ENCODE data around the gene SLAMF7. TPM values are rescaled to one million over a fixed set of nuclear protein-coding genes. Genes with fewer than 3 reads are reported as not detected.

The SLAMF7 gene
- total RNA-seq, 3 donors from 2014 or later (not counting 1 experiment from before 2014, with no cell fraction given): 191 to 301 (median 227) TPM

- Mint-ChIP-seq H3K9me3 (no peaks in the 10 kb centered on the region), H3K4me1 (peaks cover 34 to 46% of the 10 kb centered on the region in 2 donors), H3K4me3 (no peak overlapping the region), H3K27ac (no peak overlapping the region), H3K36me3 (peaks cover 5% of the 10 kb centered on the region), H3K27me3 (ENCODE audit: low read depth in 2 of 2) (no peaks in the 10 kb centered on the region)
- Histone ChIP-seq H3K36me3 (ENCODE audit: control insufficient read depth, insufficient read depth, low read length) (peaks cover 14% of the 10 kb centered on the region), H3K9me3 (ENCODE audit: control insufficient read depth, insufficient read depth, low read length) (no peaks in the 10 kb centered on the region), H3K27ac (ENCODE audit: low read length) (peak overlapping the region; percentile 94), H3K4me3 (ENCODE audit: low read length) (peak overlapping the region; percentile 80), H3K4me1 (ENCODE audit: control insufficient read depth, insufficient read depth, low read length) (peaks cover 65% of the 10 kb centered on the region), H3K27me3 (ENCODE audit: control insufficient read depth, insufficient read depth, low read length) (no peaks in the 10 kb centered on the region)
- intact Hi-C loops (cut with micrococcal nuclease): loop anchor here (5.0 kb wide), 1 partner anchor 71 kb away; no protein-coding TSS in a partner anchor
- 29% methylated on average over 4 of the region's 4 CpGs for WGBS (ENCODE audit: insufficient coverage)
- TF ChIP-seq CTCF (IDR thresholded peaks at IDR 0.05): no peak
- ATAC-seq: peak; percentile 11 to 50 (median 16)
- DNase-seq: peak in 1 of 2 donors; percentile 40
Observed at GRCh38 chr1:160708118-160708517, 30.9 kb upstream of the SLAMF7 start.

GRCh38 chr1:160708801-160709200 is 30.2 kb upstream of the SLAMF7 start:
- ATAC-seq (peak; percentile 14 to 45 (median 34)), DNase-seq (peak in 1 of 2 donors; percentile 65)
- TF ChIP-seq CTCF (IDR thresholded peaks at IDR 0.05): no peak
- no peaks in the 10 kb centered on the region for H3K9me3 Mint-ChIP-seq
- no peaks in the 10 kb centered on the region for H3K9me3 ChIP-seq (ENCODE audit: control insufficient read depth, insufficient read depth, low read length)
- H3K27ac Mint-ChIP-seq: no peak overlapping the region
- peaks cover 7% of the 10 kb centered on the region for H3K36me3 ChIP-seq (ENCODE audit: control insufficient read depth, insufficient read depth, low read length)
- 15% methylated on average over 4 of the region's 4 CpGs for WGBS (ENCODE audit: insufficient coverage)
- H3K27ac ChIP-seq (ENCODE audit: low read length): peak overlapping the region; percentile 94
- no peaks in the 10 kb centered on the region for H3K27me3 ChIP-seq (ENCODE audit: control insufficient read depth, insufficient read depth, low read length)
- intact Hi-C loops (cut with micrococcal nuclease): loop anchor here (5.0 kb wide), 1 partner anchor 72 kb away; no protein-coding TSS in a partner anchor
- peaks cover 62% of the 10 kb centered on the region for H3K4me1 ChIP-seq (ENCODE audit: control insufficient read depth, insufficient read depth, low read length)
- no peaks in the 10 kb centered on the region for H3K27me3 Mint-ChIP-seq (ENCODE audit: low read depth in 2 of 2)
- no peak overlapping the region for H3K4me3 Mint-ChIP-seq
- H3K36me3 Mint-ChIP-seq: no peaks in the 10 kb centered on the region
- peak overlapping the region; percentile 80 for H3K4me3 ChIP-seq (ENCODE audit: low read length)
- peaks cover 30 to 43% of the 10 kb centered on the region in 2 donors for H3K4me1 Mint-ChIP-seq

- Mint-ChIP-seq H3K36me3 (no peaks in the 10 kb centered on the region), H3K27me3 (ENCODE audit: low read depth in 2 of 2) (no peaks in the 10 kb centered on the region), H3K4me1 (peaks cover 21 to 39% of the 10 kb centered on the region in 2 donors), H3K4me3 (no peak overlapping the region), H3K27ac (no peak overlapping the region), H3K9me3 (no peaks in the 10 kb centered on the region)
- no CpG with 5 or more reads among the region's 1 CpG for WGBS (ENCODE audit: insufficient coverage)
- ATAC-seq (no peak), DNase-seq (no peak)
- Histone ChIP-seq H3K4me3 (ENCODE audit: low read length) (peak overlapping the region; percentile 80), H3K9me3 (ENCODE audit: control insufficient read depth, insufficient read depth, low read length) (no peaks in the 10 kb centered on the region), H3K27me3 (ENCODE audit: control insufficient read depth, insufficient read depth, low read length) (no peaks in the 10 kb centered on the region), H3K4me1 (ENCODE audit: control insufficient read depth, insufficient read depth, low read length) (peaks cover 64% of the 10 kb centered on the region), H3K27ac (ENCODE audit: low read length) (peak overlapping the region; percentile 94), H3K36me3 (ENCODE audit: control insufficient read depth, insufficient read depth, low read length) (peaks cover 7% of the 10 kb centered on the region)
- intact Hi-C loops (cut with micrococcal nuclease): loop anchor here (5.0 kb wide), 2 partner anchors 58 to 72 kb away; no protein-coding TSS in a partner anchor
- no peak for TF ChIP-seq CTCF (IDR thresholded peaks at IDR 0.05)
Observed at GRCh38 chr1:160709715-160710114, 29.3 kb upstream of the SLAMF7 start.

All from natural killer cell (primary cell).